Testis (tissue), 2 donors: ENCODE data around the gene PAQR7.

Experiments used
- POLR2A ChIP-seq: fragments of 450-650 bp; IDR thresholded peaks from one replicate; pipeline ENCODE4 v1.6.1; 2017; ENCODE audit warnings: antibody characterized with exemption, mild to moderate bottlenecking, moderate library complexity
- TF ChIP-seq, protein P1 (sequence below), 3 experiments: fragments of 450-650 bp in 2 of 3; fragments of 200-600 bp in 1 of 3; sonication (generic) in 1 of 3; IDR thresholded peaks; one replicate each; pipeline ENCODE4 v1.5.1; 2016 to 2019; ENCODE audit warnings: antibody characterized with exemption in 3 of 3, mild to moderate bottlenecking in 2 of 3, moderate library complexity in 1 of 3

DNA sequence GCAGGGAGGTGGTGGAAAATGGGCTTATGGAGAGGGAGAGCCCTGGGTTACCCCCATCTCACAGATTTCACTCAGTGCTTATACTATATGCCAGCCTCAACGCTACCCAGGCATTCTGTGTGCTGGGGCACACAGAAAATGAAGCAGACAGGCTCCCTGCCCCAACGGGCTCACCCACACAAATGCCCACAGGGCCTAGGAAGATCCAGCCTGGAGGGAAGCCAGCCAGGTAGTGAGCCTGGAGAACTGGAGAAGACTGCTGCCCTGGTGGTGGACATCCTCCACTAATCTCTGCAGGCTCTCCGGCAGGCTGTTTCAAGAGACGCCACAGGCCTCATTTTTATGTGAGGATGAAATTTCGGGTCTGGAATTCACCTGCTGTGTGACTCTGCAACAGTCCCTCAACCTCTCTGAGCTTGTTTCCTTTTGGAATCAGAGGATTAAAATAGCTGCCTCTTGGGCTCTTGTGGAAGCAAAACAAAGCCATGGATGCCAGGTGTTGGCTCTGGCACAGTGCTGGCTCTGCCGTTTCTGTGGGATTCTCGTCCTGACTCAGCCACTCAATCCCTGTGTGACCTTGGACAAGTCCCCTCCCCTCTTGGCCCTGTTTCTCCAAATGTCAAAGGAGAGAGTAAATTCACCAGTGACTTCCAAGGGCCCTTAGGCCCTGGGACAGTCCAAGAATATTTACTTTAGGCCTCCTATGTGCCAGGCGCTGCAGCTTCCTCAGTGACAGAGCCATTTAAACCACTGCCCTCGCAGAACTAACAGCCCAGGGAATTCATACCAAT, 3.6 kb downstream of the PAQR7 start:
- TF ChIP-seq, protein P1, sequence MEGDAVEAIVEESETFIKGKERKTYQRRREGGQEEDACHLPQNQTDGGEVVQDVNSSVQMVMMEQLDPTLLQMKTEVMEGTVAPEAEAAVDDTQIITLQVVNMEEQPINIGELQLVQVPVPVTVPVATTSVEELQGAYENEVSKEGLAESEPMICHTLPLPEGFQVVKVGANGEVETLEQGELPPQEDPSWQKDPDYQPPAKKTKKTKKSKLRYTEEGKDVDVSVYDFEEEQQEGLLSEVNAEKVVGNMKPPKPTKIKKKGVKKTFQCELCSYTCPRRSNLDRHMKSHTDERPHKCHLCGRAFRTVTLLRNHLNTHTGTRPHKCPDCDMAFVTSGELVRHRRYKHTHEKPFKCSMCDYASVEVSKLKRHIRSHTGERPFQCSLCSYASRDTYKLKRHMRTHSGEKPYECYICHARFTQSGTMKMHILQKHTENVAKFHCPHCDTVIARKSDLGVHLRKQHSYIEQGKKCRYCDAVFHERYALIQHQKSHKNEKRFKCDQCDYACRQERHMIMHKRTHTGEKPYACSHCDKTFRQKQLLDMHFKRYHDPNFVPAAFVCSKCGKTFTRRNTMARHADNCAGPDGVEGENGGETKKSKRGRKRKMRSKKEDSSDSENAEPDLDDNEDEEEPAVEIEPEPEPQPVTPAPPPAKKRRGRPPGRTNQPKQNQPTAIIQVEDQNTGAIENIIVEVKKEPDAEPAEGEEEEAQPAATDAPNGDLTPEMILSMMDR (IDR thresholded peaks at IDR 0.05), result no peak
- TF ChIP-seq POLR2A, result no peak
